ENCODE results near the gene NR4A3. TPM values are rescaled to one million over a fixed set of nuclear protein-coding genes. Genes with fewer than 3 reads are reported as not detected.

NR4A3 gene
- total and polyA plus RNA-seq, 2 of the 13 experiments (the other 11 are each of a cell fraction or from before 2014, with no cell fraction given) = 0.02 to 0.09 TPM

DNA sequence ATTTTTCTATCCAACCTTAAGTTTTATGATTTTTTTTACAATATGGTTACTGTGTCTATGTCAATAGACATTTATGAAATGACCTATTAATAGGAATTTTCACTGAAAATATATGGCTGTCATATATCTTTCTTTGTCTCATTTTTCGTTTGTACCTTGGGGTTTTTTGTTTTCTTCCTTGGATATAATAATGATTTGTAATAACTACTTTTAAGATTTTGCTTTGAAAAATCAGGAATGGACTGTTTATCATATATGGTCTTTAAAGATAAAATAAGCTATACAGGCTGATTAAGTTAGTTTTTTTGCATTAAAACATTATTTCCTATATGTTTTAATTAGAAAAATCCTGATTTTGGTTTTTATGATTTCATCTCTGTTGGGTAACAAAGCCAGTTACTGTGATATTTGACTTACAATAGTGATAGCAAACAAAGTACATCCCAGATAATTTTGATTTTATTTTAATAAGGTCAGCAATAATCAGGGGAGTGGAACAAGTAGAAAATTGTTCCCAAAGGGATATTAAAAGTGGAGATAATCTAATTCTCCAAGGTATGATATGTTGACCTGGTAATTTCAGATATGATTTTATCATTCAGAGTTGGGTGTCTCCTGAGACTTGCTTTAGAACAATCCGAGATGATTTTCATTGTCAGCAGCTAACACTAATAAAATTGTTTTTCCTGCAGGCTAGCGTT lies 10.3 kb downstream of the NR4A3 start (continued):
- TF ChIP-seq CEBPB (IDR thresholded peaks at IDR 0.05; ENCODE audit: borderline replicate concordance, low read depth, low read length) (no peak), RBFOX2 (IDR thresholded peaks at IDR 0.05; ENCODE audit: low read depth, low read length) (no peak), SRSF4 (IDR thresholded peaks at IDR 0.05; ENCODE audit: low read depth, low read length, poor library complexity, severe bottlenecking) (no peak), MED8 (CRISPR knock-in tag; IDR thresholded peaks at IDR 0.05; ENCODE audit: insufficient replicate concordance) (no peak), CC2D1A (CRISPR knock-in tag; IDR thresholded peaks at IDR 0.05) (no peak), KAT8 (CRISPR knock-in tag; IDR thresholded peaks at IDR 0.05) (no peak), MEF2D (CRISPR knock-in tag; IDR thresholded peaks at IDR 0.05) (no peak), ZNF432 (CRISPR knock-in tag; IDR thresholded peaks at IDR 0.05; ENCODE audit: borderline replicate concordance) (no peak), BCL6 (CRISPR knock-in tag; IDR thresholded peaks at IDR 0.05) (no peak), NBN (conservative IDR thresholded peaks at IDR 0.05) (no peak), ZNF747 (CRISPR knock-in tag; IDR thresholded peaks at IDR 0.05; ENCODE audit: borderline replicate concordance) (no peak), ZNF773 (CRISPR knock-in tag; IDR thresholded peaks at IDR 0.05; ENCODE audit: borderline replicate concordance) (no peak)

DNA sequence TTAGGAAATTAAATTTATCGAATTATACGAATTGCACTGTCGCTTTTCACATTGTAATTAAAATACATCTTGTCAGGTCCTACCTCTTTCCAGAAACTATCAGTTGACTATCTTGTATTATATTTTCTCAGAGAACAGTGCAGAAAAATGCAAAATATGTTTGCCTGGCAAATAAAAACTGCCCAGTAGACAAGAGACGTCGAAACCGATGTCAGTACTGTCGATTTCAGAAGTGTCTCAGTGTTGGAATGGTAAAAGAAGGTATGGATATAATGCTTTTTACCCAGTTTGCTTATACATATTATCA lies 10.8 kb downstream of the NR4A3 start:
- no peak for FAIRE-seq
- H3K79me2 ChIP-seq (ENCODE audit: insufficient read depth, low read length) = no peaks in the 10 kb centered on the region
- in situ Hi-C loops (cut with HindIII; ENCODE audit: extremely low pct_ligation_motif_present, low pct_unique_long_range_greater_than_20kb) = no loop called here
- no peak overlapping the region for H3K4me3 ChIP-seq (replicated peaks in 1 of 3; ENCODE audit: insufficient read depth in 1 of 3, low read depth in 2 of 3, low read length in 3 of 3)
- BruUV-seq (replicated peaks) = no TSS peak
- no peaks in the 10 kb centered on the region for H3K9me3 ChIP-seq (ENCODE audit: low read length)
- no peaks in the 10 kb centered on the region for H3K4me1 ChIP-seq (ENCODE audit: insufficient read depth, low read length)
- no peak overlapping the region for H3K9ac ChIP-seq (ENCODE audit: insufficient read depth, low read depth, low read length)
- no peak overlapping the region for H3K27ac ChIP-seq (ENCODE audit: extremely low read length, insufficient read depth, low read length)
- H3K36me3 ChIP-seq (replicated peaks in 1 of 2; ENCODE audit: control insufficient read depth in 1 of 2, insufficient read depth in 2 of 2, low read length in 2 of 2) = no peaks in the 10 kb centered on the region
- 33% methylated on average over 7 of the region's 7 CpGs for WGBS (ENCODE audit: low lambda C conversion rate)
- TF ChIP-seq, protein P1, sequence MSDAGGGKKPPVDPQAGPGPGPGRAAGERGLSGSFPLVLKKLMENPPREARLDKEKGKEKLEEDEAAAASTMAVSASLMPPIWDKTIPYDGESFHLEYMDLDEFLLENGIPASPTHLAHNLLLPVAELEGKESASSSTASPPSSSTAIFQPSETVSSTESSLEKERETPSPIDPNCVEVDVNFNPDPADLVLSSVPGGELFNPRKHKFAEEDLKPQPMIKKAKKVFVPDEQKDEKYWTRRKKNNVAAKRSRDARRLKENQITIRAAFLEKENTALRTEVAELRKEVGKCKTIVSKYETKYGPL (CRISPR knock-in tag; IDR thresholded peaks at IDR 0.05) = no peak
- no peak for TF ChIP-seq HNRNPLL (IDR thresholded peaks at IDR 0.05; ENCODE audit: low read depth, low read length, poor library complexity, severe bottlenecking)
- TF ChIP-seq ZNF737 (CRISPR knock-in tag; IDR thresholded peaks at IDR 0.05; ENCODE audit: borderline replicate concordance) = no peak
- peaks cover 0 to 13% of the 10 kb centered on the region in 2 experiments; a peak in 1 of 5 replicates for H3K27me3 ChIP-seq (ENCODE audit: control insufficient read depth in 1 of 2, insufficient read depth in 2 of 2, low read length in 2 of 2)
- no peaks in the 10 kb centered on the region for H4K20me1 ChIP-seq (ENCODE audit: insufficient read depth, low read length)
- CTCF ChIA-PET (ENCODE audit: low intra/inter-chr PET ratio, low total read pairs) = no interaction called here
- no peak for DNase-seq (ENCODE audit: low spot score)
- intact Hi-C loops (cut with micrococcal nuclease; ENCODE audit: unreplicated experiment) = no loop called here
- H2AFZ ChIP-seq (ENCODE audit: low read length) = no peak overlapping the region
- POLR2A ChIA-PET = no interaction called here
- ATAC-seq = no peak
- no peak overlapping the region for H3K4me2 ChIP-seq (ENCODE audit: low read depth, low read length)

Data from HepG2 (cell line).